ENCODE measurements around the gene CHI3L1.

Gene CHI3L1

GRCh38 chr1:203178083-203178482, 8.4 kb downstream of the CHI3L1 start:
- POLR2A ChIA-PET, result no interaction called here
- TF ChIP-seq NFRKB (IDR thresholded peaks at IDR 0.05), result no peak
- TF ChIP-seq HDGF (IDR thresholded peaks at IDR 0.05; ENCODE audit: borderline replicate concordance), result no peak
- TF ChIP-seq TARDBP (IDR thresholded peaks at IDR 0.05), result no peak
- TF ChIP-seq SUZ12 (IDR thresholded peaks at IDR 0.05), result no peak
- TF ChIP-seq ZNF384 (IDR thresholded peaks at IDR 0.05), result no peak
- no peak for TF ChIP-seq ARNT (IDR thresholded peaks at IDR 0.05)
- TF ChIP-seq FOXM1 (IDR thresholded peaks at IDR 0.05; ENCODE audit: borderline replicate concordance), result no peak
- no peak for TF ChIP-seq BHLHE40 (IDR thresholded peaks at IDR 0.05; ENCODE audit: borderline replicate concordance)
- TF ChIP-seq L3MBTL2 (conservative IDR thresholded peaks at IDR 0.05), result no peak
- TF ChIP-seq FOXA1 (IDR thresholded peaks at IDR 0.05), result no peak
- no peak for TF ChIP-seq SP1 (IDR thresholded peaks at IDR 0.05)
- TF ChIP-seq FOXK2 (IDR thresholded peaks at IDR 0.05), result no peak
- no peak for TF ChIP-seq ELF4 (IDR thresholded peaks at IDR 0.05)
- TF ChIP-seq LEF1 (IDR thresholded peaks at IDR 0.05; ENCODE audit: borderline replicate concordance), result no peak
- no peak for TF ChIP-seq PKNOX1 (IDR thresholded peaks at IDR 0.05)
- TF ChIP-seq CTBP1 (IDR thresholded peaks at IDR 0.05; ENCODE audit: borderline replicate concordance), result no peak
- CTCF ChIA-PET, result no interaction called here
- DNase-seq (ENCODE audit: extremely low spot score), result no peak

DNA sequence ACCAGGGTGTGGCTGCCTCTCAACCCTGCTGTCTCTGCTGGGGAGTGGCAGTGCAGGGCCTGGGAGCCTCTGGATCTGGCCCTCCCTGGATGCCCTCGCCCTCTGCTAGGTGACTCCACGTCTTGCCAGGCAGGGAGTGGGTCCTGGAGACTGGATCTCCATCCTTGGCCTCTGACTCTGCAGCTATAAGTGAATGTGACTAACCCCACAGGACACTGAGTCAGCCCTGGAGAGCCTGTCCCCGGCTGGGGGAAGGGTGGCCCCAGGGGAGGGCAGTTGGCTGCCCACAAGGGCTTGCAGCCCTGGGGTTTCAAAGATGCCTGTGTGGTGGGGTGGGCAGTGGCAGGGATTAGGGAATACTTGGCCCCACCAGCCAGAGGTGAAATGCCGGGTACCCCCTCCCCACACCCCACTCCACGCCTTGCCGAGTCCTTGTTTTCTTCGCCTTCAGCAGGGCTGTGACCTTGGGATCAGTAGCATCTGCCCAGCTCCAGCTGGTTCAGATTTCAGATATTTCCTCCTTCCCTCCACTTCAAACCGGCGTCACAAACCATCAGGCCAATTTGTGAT, 8.9 kb downstream of the CHI3L1 start:
- POLR2A ChIA-PET, result no interaction called here
- TF ChIP-seq SP1 (IDR thresholded peaks at IDR 0.05) (no peak), LEF1 (IDR thresholded peaks at IDR 0.05; ENCODE audit: borderline replicate concordance) (no peak), L3MBTL2 (conservative IDR thresholded peaks at IDR 0.05) (no peak), FOXM1 (IDR thresholded peaks at IDR 0.05; ENCODE audit: borderline replicate concordance) (no peak), ARNT (IDR thresholded peaks at IDR 0.05) (no peak), CTBP1 (IDR thresholded peaks at IDR 0.05; ENCODE audit: borderline replicate concordance) (no peak), FOXK2 (IDR thresholded peaks at IDR 0.05) (no peak), HDGF (IDR thresholded peaks at IDR 0.05; ENCODE audit: borderline replicate concordance) (no peak), FOXA1 (IDR thresholded peaks at IDR 0.05) (no peak), ELF4 (IDR thresholded peaks at IDR 0.05) (no peak), ZNF384 (IDR thresholded peaks at IDR 0.05) (no peak), NFRKB (IDR thresholded peaks at IDR 0.05) (no peak), PKNOX1 (IDR thresholded peaks at IDR 0.05) (no peak)
- no peak for DNase-seq (ENCODE audit: extremely low spot score)
- CTCF ChIA-PET, result no interaction called here

GRCh38 chr1:203177036-203177405, 9.5 kb downstream of the CHI3L1 start:
- no peak for DNase-seq (ENCODE audit: extremely low spot score)
- CTCF ChIA-PET, result interaction anchor here (1.1 kb wide), 1 partner anchor 58 kb away, joined by 3 read pairs; no protein-coding TSS in a partner anchor
- TF ChIP-seq TARDBP (IDR thresholded peaks at IDR 0.05) (no peak), SP1 (IDR thresholded peaks at IDR 0.05) (no peak), CTBP1 (IDR thresholded peaks at IDR 0.05; ENCODE audit: borderline replicate concordance) (no peak), FOXK2 (IDR thresholded peaks at IDR 0.05) (no peak)
- POLR2A ChIA-PET, result no interaction called here

DNA sequence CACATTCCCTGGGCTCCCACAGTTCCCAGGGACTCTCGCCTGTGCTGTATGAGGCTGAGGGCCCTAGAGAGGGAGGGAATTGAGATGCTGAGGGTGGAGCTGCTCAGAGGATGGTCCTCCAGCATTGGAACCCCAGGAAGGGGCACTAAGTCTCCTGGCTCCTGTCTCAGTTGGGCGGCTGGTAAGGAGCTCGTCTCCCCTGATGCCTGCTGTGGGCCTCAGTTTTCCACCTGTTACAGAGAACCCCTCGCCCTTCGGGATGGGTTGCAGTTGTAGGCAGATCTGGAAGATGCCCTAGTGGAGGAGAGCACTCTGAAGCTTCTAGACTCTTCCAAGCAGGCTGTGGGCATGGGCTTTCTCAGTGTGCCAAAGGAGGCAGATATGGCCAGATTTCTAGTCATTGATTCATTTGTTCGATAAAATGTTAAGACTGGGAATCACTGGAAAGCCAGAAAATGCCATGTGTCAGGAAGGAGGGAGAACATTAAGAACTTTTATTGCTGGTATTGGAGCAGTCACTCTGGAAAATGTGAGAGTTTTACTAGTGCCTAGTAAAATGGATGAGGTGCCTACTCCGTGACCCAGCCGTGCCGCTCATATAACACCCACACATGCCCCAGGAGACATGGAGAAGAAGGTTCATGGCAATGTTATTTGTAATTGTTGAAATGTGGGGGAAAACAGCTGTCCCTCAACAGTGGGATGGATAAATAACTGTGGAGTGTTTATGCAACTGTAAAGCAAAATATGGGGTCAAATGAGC, 10.1 kb downstream of the CHI3L1 start:
- CTCF ChIA-PET, result interaction anchor here (0.5 to 1.1 kb wide), 2 partner anchors 58 to 209 kb away, joined by 3 to 5 read pairs; no protein-coding TSS in a partner anchor
- TF ChIP-seq FOXK2 (IDR thresholded peaks at IDR 0.05) (no peak), LEF1 (IDR thresholded peaks at IDR 0.05; ENCODE audit: borderline replicate concordance) (no peak), FOXM1 (IDR thresholded peaks at IDR 0.05; ENCODE audit: borderline replicate concordance) (no peak)
- DNase-seq (ENCODE audit: extremely low spot score), result no peak
- POLR2A ChIA-PET, result no interaction called here

GRCh38 chr1:203175827-203176241, 10.7 kb downstream of the CHI3L1 start:
- ChIA-PET CTCF (interaction anchor here (0.5 kb wide), 1 partner anchor 208 kb away, joined by 5 read pairs; no protein-coding TSS in a partner anchor), POLR2A (no interaction called here)
- no peak for DNase-seq (ENCODE audit: extremely low spot score)
- TF ChIP-seq NFRKB (IDR thresholded peaks at IDR 0.05), result no peak
- no peak for TF ChIP-seq ARNT (IDR thresholded peaks at IDR 0.05)
- no peak for TF ChIP-seq BHLHE40 (IDR thresholded peaks at IDR 0.05; ENCODE audit: borderline replicate concordance)
- TF ChIP-seq PKNOX1 (IDR thresholded peaks at IDR 0.05), result no peak
- TF ChIP-seq HDGF (IDR thresholded peaks at IDR 0.05; ENCODE audit: borderline replicate concordance), result no peak
- no peak for TF ChIP-seq LEF1 (IDR thresholded peaks at IDR 0.05; ENCODE audit: borderline replicate concordance)
- no peak for TF ChIP-seq FOXA1 (IDR thresholded peaks at IDR 0.05)
- TF ChIP-seq SUZ12 (IDR thresholded peaks at IDR 0.05), result no peak
- no peak for TF ChIP-seq FOXK2 (IDR thresholded peaks at IDR 0.05)
- TF ChIP-seq ZNF384 (IDR thresholded peaks at IDR 0.05), result no peak
- TF ChIP-seq FOXM1 (IDR thresholded peaks at IDR 0.05; ENCODE audit: borderline replicate concordance), result no peak
- no peak for TF ChIP-seq CTBP1 (IDR thresholded peaks at IDR 0.05; ENCODE audit: borderline replicate concordance)
- no peak for TF ChIP-seq TARDBP (IDR thresholded peaks at IDR 0.05)
- no peak for TF ChIP-seq SP1 (IDR thresholded peaks at IDR 0.05)
- no peak for TF ChIP-seq ELF4 (IDR thresholded peaks at IDR 0.05)

DNA sequence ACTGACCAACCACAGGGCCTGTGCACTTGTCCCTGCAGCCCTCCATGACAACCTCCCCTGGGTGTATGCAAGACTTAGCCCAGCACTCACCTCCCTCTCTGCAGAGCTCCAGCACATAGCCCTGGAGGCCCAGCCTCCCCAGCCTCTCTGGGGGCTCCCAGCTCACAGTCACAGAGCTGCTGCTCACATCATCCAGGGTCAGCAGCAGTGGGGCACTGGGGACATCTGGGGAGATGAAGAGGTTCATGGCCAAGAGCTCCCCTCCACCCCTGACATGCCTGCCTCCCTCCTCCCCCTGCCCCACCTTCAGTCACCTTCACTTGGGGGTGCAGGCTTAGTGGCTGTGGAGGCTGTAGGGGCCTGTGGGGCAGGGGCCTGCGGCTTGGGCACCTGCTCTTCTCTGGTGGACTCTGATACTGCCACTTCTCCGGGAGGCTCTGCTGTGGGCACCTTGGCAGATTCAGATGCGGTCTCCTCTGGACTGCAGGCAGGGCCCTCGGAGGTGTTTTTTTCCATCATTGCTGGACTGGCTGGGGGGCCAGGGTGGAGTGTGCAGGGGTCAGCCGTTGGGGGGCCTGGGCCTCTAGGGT, 11.2 kb downstream of the CHI3L1 start, which contains the start of gene MYBPH:
MYBPH (minus strand) TSS at position 590 of the 590 bp plus-strand sequence; CDS start at position 519, 71 bp downstream.
- CTCF ChIA-PET, result no interaction called here
- POLR2A ChIA-PET, result no interaction called here
- no peak for DNase-seq (ENCODE audit: extremely low spot score)
- TF ChIP-seq ARNT (IDR thresholded peaks at IDR 0.05), result no peak
- no peak for TF ChIP-seq PKNOX1 (IDR thresholded peaks at IDR 0.05)
- no peak for TF ChIP-seq FOXA1 (IDR thresholded peaks at IDR 0.05)
- TF ChIP-seq LEF1 (IDR thresholded peaks at IDR 0.05; ENCODE audit: borderline replicate concordance), result no peak
- TF ChIP-seq NFRKB (IDR thresholded peaks at IDR 0.05), result no peak
- no peak for TF ChIP-seq FOXM1 (IDR thresholded peaks at IDR 0.05; ENCODE audit: borderline replicate concordance)
- no peak for TF ChIP-seq BHLHE40 (IDR thresholded peaks at IDR 0.05; ENCODE audit: borderline replicate concordance)
- no peak for TF ChIP-seq L3MBTL2 (conservative IDR thresholded peaks at IDR 0.05)
- TF ChIP-seq CTBP1 (IDR thresholded peaks at IDR 0.05; ENCODE audit: borderline replicate concordance), result no peak
- TF ChIP-seq TARDBP (IDR thresholded peaks at IDR 0.05), result no peak
- TF ChIP-seq FOXK2 (IDR thresholded peaks at IDR 0.05), result no peak
- no peak for TF ChIP-seq ELF4 (IDR thresholded peaks at IDR 0.05)
- TF ChIP-seq SUZ12 (IDR thresholded peaks at IDR 0.05), result no peak
- no peak for TF ChIP-seq HDGF (IDR thresholded peaks at IDR 0.05; ENCODE audit: borderline replicate concordance)
- no peak for TF ChIP-seq ZNF384 (IDR thresholded peaks at IDR 0.05)
